DMS153 treated with DMSO at 0.1 percent for 48 hours (cell line): ENCODE results near the gene NEO1.

Source experiments
- DNase-seq: peaks from one replicate; lab custom pipeline; 2025; ENCODE audit not compliant: unreplicated experiment; lab: John Stamatoyannopoulos, UW

Gene NEO1, protein sequence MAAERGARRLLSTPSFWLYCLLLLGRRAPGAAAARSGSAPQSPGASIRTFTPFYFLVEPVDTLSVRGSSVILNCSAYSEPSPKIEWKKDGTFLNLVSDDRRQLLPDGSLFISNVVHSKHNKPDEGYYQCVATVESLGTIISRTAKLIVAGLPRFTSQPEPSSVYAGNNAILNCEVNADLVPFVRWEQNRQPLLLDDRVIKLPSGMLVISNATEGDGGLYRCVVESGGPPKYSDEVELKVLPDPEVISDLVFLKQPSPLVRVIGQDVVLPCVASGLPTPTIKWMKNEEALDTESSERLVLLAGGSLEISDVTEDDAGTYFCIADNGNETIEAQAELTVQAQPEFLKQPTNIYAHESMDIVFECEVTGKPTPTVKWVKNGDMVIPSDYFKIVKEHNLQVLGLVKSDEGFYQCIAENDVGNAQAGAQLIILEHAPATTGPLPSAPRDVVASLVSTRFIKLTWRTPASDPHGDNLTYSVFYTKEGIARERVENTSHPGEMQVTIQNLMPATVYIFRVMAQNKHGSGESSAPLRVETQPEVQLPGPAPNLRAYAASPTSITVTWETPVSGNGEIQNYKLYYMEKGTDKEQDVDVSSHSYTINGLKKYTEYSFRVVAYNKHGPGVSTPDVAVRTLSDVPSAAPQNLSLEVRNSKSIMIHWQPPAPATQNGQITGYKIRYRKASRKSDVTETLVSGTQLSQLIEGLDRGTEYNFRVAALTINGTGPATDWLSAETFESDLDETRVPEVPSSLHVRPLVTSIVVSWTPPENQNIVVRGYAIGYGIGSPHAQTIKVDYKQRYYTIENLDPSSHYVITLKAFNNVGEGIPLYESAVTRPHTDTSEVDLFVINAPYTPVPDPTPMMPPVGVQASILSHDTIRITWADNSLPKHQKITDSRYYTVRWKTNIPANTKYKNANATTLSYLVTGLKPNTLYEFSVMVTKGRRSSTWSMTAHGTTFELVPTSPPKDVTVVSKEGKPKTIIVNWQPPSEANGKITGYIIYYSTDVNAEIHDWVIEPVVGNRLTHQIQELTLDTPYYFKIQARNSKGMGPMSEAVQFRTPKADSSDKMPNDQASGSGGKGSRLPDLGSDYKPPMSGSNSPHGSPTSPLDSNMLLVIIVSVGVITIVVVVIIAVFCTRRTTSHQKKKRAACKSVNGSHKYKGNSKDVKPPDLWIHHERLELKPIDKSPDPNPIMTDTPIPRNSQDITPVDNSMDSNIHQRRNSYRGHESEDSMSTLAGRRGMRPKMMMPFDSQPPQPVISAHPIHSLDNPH (N-terminal part only)

GRCh38 chr15:73051807-73052652 is at the start of gene NEO1:
Gene NEO1, plus strand, starts transcription at chr15:73052463. Its CDS starts 213 bp downstream, at chr15:73052676.
- peak; percentile 16 for DNase-seq

DNA sequence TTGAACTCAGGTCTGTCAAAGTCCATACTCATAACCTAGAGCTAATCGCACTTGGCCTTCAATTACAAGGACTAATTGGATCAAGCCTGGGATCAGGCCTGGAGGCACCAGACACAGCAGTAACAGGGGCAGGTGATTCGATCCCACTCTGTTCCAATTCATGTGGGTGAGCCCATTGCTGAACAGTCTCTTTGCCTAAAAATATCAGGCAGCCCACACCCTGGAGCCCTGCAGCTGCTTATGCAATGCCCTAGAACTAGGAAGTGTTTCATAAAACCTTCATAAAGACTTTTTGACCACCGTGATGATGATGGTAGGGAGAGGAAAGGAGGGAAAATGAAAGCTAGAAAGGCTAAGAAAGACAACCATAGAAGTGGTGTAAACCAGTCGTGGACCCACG is 47.8 kb upstream of the NEO1 start:
- no peak for DNase-seq

GRCh38 chr15:73005032-73005431 is 47.2 kb upstream of the NEO1 start:
- no peak for DNase-seq

GRCh38 chr15:73005446-73005845 is 46.8 kb upstream of the NEO1 start:
- no peak for DNase-seq

DNA sequence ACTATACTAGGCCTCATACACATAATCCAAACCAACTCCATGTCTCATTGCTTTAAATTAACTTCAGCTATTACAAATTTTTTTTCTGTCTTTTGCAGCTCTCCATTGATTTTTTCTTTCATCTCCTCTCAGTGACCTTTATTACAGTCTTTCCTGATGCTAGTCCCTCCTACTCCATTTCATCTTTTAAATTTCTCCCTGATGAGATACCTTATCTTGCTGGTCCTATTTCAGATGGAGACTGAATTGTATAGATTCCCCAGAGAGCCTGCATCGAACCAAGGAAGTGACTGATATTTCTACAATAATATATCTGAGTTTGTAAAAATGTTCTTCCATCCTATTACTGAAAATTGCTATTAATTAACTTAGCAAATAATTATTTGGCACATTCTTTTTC is 45.7 kb upstream of the NEO1 start:
- DNase-seq = no peak

DNA sequence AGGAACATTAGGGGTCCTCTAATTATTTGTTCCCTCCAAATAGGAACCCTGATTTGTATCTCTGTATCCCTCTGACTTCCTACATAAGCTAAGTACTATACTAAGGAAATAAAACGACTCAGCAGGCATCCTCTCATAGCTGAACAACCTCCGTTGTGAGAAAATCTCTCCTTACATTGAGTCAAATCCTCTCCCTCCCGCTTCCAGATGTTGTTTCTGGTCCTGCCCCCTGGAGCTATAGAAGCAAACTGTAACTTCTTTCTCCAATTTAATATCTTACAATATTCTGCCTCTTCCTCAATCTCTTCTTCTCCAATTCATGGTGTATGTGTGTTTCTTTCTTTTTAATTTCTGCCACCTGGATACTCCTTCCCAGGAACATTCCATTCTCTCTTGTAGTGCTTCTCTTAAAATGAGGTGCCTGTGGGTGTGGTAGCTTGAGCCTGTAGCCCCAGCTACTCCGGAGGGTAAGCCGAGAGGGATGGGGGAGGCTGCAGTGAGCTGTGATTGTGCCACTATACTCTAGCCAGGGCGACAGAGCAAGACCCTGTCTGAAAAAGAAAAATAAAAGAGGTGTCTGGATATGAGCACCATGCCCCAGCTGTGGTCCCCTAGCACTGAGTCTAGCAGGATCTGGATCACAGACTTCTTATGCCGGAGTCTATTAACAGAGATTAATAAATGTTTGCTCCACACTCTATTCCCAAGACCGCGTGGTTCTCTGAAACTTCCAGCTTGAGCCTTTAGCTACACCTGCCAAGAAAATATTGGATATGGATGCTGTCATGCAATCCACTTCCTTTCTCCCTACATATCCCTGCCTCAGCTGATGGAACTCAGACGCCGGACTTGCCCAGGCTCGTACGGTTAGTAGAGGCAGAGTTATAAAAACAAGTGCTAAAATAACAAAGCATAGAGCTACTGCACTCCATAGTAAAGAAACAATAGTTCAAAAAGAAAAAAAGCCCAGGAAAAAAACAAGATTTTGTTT is 42.9 kb upstream of the NEO1 start:
- DNase-seq = no peak

DNA sequence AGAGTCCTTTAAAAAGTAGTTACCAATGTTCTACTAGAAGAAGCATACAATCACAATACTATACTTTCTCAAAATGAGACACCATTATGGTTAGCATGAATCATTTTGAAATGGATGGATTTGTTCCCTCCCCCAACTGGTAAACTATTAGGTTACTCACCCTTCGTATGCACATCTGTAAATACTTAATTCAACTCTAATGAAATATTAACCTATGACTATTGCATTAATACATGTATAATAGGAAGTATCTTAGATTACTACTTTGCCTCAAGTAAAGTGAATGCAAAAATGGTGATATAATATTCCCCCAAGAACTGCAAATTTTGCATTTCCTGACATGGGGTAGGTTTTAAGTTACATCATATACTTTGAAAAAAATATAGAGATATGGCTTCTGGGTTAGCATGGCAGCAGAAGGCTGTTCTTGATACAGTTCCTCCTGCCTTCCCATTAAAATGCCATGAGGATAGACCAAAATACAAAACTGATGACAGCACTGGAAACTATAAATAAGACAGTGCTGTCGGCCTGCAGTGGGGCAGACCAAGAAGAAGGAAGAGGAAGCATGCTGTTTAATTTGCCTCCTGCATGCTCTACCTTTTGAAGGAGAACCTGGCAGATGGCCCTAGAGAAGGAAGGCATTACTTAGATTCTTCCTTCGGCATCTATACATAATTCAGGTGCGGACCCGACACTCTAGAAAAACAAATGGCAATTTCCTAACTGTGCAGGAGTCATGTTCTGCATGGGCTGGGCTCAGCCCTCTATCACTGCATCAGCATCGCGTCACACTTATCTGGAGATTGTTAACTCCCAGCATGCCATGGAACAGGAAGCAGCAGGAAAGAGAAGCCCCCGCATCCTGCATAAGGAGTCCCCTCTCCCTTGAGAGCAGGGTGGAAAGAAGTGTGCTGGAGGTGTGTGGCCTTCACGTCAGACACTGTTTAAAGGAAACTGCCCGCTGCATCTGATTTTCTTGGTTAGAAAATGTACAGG is 41.8 kb upstream of the NEO1 start:
- DNase-seq = no peak

DNA sequence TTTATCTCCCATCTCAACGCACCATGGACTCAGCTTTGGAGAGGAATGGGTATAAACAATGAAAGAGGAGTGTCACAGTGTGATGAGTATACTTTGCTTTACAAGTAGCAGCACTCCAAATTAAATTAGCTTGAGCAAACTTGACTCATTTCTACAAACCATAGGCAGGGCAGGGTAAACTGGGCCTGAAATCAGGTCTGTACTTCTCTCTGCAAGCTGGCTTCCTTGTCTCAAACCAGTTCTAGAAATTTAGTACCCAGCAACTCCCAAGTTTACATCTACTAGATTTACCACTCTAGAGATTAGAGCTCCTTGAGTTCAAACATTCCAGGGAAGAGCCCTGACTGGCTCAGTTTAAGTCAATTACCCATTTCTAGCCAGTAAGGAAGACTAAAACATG is 37.4 kb upstream of the NEO1 start:
- DNase-seq = no peak

- no peak for DNase-seq
Observed at GRCh38 chr15:73015493-73015892, 36.8 kb upstream of the NEO1 start.

GRCh38 chr15:73017987-73018386 is 34.3 kb upstream of the NEO1 start:
- no peak for DNase-seq

DNA sequence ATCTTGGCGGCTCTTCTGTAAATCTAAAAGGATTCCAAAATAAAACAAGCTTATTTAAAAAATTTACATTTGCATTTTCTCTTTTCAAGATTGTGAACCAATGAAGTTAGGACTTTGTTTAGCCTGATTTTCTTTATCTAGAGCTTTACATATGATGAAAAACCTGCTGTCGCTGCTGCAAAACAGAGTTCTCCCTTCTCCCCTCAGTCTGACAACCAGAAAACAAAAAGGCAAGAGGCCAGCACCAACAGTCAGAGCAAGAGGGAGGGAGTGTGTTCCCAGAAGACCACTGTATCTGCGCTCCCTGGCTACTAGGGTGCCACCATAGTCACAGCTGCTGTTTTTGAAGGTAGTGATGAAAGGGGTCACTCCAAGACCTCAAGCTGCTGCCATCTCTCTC is 33.1 kb upstream of the NEO1 start:
- no peak for DNase-seq

GRCh38 chr15:73019601-73020146 is 32.6 kb upstream of the NEO1 start:
- DNase-seq = no peak

GRCh38 chr15:73021139-73021621 is 31.1 kb upstream of the NEO1 start:
- no peak for DNase-seq

DNA sequence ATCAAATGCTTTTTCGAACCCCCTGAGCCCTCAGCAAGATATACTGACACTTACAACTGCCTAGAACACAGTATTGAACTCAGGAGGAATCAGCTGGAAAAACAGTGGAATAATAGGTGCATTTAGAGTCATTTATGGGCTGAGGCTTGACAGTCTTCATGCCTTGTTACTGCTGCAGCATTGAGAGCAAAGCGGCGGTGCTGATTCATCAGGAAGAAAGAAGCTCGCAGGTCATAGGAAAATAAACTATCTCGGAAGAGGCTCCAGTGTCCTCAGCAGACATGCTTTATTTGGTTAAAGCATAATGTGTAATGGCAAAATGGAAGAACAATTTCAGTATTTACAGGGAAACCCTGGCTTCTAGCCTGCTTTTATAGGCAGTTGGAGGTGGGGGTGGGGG is 30.1 kb upstream of the NEO1 start:
- no peak for DNase-seq

- DNase-seq = no peak
Observed at GRCh38 chr15:73023071-73023470, 29.2 kb upstream of the NEO1 start.

DNA sequence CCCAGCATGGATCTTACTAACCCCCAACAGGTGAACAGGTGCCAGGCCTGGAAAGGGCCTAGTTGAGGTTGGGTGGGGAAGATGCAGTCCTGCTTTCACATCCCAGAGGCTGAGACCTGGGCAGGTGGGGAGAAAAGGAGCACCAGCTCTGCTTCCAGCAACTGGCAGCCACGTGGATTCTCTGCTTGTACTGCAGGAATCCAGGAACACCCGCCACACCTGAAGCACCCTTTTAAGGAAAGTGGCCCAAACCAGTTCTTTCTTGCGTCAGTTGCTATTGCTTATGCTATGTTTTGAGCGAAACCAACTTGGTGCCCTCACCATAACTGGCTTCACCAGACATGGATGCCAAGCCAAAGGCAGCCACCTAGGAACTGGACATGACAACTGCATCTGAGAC is 28.1 kb upstream of the NEO1 start:
- no peak for DNase-seq

GRCh38 chr15:73026511-73027054 is 25.7 kb upstream of the NEO1 start:
- DNase-seq = no peak
